Activated CD8-positive, alpha-beta T cell treated with anti-CD3 and anti-CD28 coated beads for 36 hours (primary cell): ENCODE results near the gene GRM8. TPM values are rescaled to one million over a fixed set of nuclear protein-coding genes. Genes with fewer than 3 reads are reported as not detected.

Experiments used
- ATAC-seq: fragments of 200-7000 bp; cut with Tn5 transposase; one replicate; pipeline ENCODE4 v1.10.0; 2021; ENCODE audit warnings: mild to moderate bottlenecking, moderate library complexity
- CTCF ChIA-PET: fragments of 350-600 bp; sonication (Branson Sonifier 250); formaldehyde crosslinking; loops from one replicate; lab custom pipeline; 2021; ENCODE audit warnings: antibody characterized with exemption; lab: Charles Lee
- POLR2A ChIA-PET: fragments of 350-600 bp; sonication (Branson Sonifier 250); formaldehyde crosslinking; loops from one replicate; lab custom pipeline; 2021; ENCODE audit warnings: antibody characterized with exemption; lab: Charles Lee
- DNase-seq: peaks from one replicate; pipeline ENCODE4 v3.0.0-alpha.2; 2020
- H3K27ac Mint-ChIP-seq: one replicate; pipeline ENCODE4 v1.8.0; 2021; ENCODE audit warnings: mild to moderate bottlenecking, mixed read lengths
- H3K27me3 Mint-ChIP-seq: one replicate; pipeline ENCODE4 v1.8.0; 2021; ENCODE audit warnings: mixed read lengths
- H3K36me3 Mint-ChIP-seq: one replicate; pipeline ENCODE4 v1.8.0; 2021; ENCODE audit warnings: low read depth, mixed read lengths
- H3K4me1 Mint-ChIP-seq: one replicate; pipeline ENCODE4 v1.8.0; 2021; ENCODE audit warnings: low read depth, mixed read lengths
- H3K4me3 Mint-ChIP-seq: one replicate; pipeline ENCODE4 v1.8.0; 2021; ENCODE audit warnings: mild to moderate bottlenecking, moderate library complexity, mixed read lengths
- H3K9me3 Mint-ChIP-seq: one replicate; pipeline ENCODE4 v1.8.0; 2021; ENCODE audit warnings: mixed read lengths
- intact Hi-C: fragments of 100-400 bp; cut with micrococcal nuclease; formaldehyde crosslinking; loops from one replicate; pipeline ENCODE4 v1.10.0; 2022
- total RNA-seq, 2 experiments: library from RNA; stranded (reverse); gene quantifications; one replicate each; pipeline ENCODE4 v1.2.3, GENCODE V29; 2021
- TF ChIP-seq, protein P1 (sequence below): fragments of 200-600 bp; IDR thresholded peaks from one replicate; pipeline ENCODE4 v1.8.0; 2022; ENCODE audit warnings: antibody characterized with exemption, mild to moderate bottlenecking

The GRM8 gene
- total RNA-seq, 2 experiments from 2014 or later: not detected

DNA sequence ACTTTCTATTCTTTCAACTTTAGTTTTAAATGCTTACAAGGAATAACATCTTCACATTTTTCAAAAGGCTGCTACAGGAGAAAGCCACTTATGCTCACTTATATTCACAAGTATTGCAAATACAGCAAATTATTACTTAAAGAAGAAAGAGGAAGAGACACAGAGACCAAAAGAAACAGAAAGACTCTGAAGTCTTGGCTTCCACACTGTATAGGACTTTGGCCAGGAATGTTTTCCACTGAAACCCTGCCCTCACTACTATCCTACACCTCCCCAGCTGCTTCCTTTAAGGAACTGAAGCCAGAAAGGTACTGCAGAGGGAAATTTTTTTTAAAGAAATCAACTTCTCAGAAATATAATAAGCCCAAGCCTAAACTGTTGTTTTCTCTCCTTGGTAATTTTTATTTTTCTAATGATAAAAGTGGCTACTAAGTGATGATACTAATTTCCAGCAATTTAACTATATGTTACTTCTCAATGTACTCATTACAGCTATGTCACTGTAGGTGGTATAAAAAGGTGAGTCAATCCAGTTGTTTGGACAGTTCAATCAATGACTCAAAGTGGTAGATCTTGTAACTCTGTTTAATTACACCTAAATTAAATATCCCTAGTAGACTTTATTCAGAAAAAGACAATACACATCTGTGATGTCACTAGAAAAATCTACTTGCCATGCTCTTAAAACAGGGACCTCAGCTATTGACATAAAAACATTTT, 231.6 kb downstream of the GRM8 start:
- no peak for ATAC-seq
- Mint-ChIP-seq H3K4me1 (no peaks in the 10 kb centered on the region), H3K9me3 (no peaks in the 10 kb centered on the region), H3K27ac (no peak overlapping the region), H3K4me3 (no peak overlapping the region), H3K36me3 (no peaks in the 10 kb centered on the region), H3K27me3 (no peaks in the 10 kb centered on the region)
- no peak for DNase-seq
- intact Hi-C loops: no loop called here
- CTCF ChIA-PET: no interaction called here
- TF ChIP-seq, protein P1, sequence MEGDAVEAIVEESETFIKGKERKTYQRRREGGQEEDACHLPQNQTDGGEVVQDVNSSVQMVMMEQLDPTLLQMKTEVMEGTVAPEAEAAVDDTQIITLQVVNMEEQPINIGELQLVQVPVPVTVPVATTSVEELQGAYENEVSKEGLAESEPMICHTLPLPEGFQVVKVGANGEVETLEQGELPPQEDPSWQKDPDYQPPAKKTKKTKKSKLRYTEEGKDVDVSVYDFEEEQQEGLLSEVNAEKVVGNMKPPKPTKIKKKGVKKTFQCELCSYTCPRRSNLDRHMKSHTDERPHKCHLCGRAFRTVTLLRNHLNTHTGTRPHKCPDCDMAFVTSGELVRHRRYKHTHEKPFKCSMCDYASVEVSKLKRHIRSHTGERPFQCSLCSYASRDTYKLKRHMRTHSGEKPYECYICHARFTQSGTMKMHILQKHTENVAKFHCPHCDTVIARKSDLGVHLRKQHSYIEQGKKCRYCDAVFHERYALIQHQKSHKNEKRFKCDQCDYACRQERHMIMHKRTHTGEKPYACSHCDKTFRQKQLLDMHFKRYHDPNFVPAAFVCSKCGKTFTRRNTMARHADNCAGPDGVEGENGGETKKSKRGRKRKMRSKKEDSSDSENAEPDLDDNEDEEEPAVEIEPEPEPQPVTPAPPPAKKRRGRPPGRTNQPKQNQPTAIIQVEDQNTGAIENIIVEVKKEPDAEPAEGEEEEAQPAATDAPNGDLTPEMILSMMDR: no peak
- POLR2A ChIA-PET: no interaction called here

DNA sequence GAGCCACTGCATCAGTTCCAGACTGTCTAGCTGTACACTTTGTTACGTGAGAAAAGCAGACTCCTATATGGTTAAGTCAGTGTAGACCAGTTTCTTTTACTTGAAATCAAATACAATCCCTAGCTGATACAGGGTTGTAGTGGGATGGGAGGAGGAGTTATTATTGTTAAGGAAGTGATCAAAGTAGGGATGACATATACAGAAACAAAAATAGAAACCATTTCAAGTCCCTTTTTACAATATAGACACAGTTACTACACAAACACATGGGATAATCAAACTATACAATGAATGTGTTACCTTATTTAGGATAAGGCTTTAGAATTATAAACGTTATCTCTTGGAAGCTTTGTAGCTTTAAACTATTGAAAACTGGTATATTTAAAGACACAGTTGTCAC, 233.9 kb downstream of the GRM8 start:
- no peak overlapping the region for H3K4me3 Mint-ChIP-seq
- H3K27me3 Mint-ChIP-seq: peaks cover under 1% of the 10 kb centered on the region
- no peaks in the 10 kb centered on the region for H3K36me3 Mint-ChIP-seq
- H3K4me1 Mint-ChIP-seq: no peaks in the 10 kb centered on the region
- no peak for ATAC-seq
- TF ChIP-seq, protein P1: no peak
- H3K27ac Mint-ChIP-seq: no peak overlapping the region
- intact Hi-C loops: no loop called here
- CTCF ChIA-PET: no interaction called here
- no peak for DNase-seq
- H3K9me3 Mint-ChIP-seq: no peaks in the 10 kb centered on the region
- POLR2A ChIA-PET: no interaction called here

DNA sequence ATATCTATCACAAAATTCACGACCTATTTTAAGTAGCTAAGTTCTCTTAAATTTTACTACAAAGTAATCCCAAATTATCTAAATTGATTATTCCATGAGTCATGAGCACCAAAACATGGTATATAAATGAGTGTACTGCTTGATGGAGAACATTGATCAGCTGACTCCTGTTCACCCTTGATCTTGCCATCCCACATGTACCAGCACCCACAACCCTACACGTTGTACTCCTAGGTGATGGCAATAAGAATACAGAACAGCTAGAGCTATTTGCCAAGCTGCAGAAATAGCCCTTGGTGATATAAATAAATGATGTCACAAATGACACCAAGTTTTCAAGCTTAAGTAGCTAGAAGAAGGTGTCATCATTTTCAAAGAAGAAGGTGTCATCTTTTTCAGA, 235.5 kb downstream of the GRM8 start:
- no peaks in the 10 kb centered on the region for H3K4me1 Mint-ChIP-seq
- intact Hi-C loops: no loop called here
- H3K36me3 Mint-ChIP-seq: no peaks in the 10 kb centered on the region
- no peak for ATAC-seq
- ChIA-PET CTCF (no interaction called here), POLR2A (no interaction called here)
- TF ChIP-seq, protein P1: no peak
- no peak for DNase-seq
- no peak overlapping the region for H3K4me3 Mint-ChIP-seq
- H3K27me3 Mint-ChIP-seq: peaks cover 1% of the 10 kb centered on the region
- H3K27ac Mint-ChIP-seq: no peak overlapping the region
- no peaks in the 10 kb centered on the region for H3K9me3 Mint-ChIP-seq

DNA sequence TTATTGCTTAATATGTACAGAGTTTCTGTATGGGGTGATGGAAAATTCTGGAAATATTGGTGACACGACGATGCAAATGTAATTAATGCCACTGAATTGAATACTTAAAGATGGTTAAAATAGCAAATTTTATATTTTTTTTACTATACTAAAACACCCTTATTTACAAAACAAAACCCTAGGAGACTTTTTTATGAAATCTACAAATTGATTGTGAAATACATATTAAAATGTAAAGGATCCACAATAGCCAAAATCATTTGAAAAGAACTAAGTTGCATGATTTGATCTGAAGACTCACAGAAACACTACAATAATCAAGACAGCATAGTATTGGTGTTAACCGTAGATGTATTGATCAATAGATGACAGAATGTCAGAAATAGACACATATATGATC, 252.0 kb downstream of the GRM8 start:
- Mint-ChIP-seq H3K36me3 (no peaks in the 10 kb centered on the region), H3K27me3 (peaks cover 5% of the 10 kb centered on the region), H3K4me3 (no peak overlapping the region), H3K27ac (no peak overlapping the region), H3K9me3 (no peaks in the 10 kb centered on the region), H3K4me1 (no peaks in the 10 kb centered on the region)
- intact Hi-C loops: no loop called here
- DNase-seq (no peak), ATAC-seq (no peak)
- TF ChIP-seq, protein P1: no peak
- CTCF ChIA-PET: no interaction called here
- POLR2A ChIA-PET: no interaction called here

DNA sequence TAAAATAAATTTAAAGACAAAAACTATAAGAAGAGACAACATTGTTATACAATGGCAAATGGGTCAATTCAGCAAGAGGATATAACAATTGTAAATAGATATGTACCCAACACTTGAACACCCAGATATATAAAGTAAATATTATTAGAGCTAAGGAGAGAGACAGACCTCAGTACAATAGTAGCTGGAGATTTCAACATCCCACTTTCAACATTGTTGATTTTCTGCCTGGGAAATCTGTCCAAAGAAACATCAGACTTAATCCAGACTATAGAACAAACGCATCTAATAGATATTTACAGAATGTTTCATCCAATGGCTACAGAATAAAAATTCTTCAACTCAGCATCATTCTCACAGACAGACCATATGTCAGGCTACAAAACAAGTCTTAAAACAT, 256.1 kb downstream of the GRM8 start:
- ChIA-PET CTCF (no interaction called here), POLR2A (no interaction called here)
- H3K27ac Mint-ChIP-seq: no peak overlapping the region
- ATAC-seq (no peak), DNase-seq (no peak)
- no peaks in the 10 kb centered on the region for H3K36me3 Mint-ChIP-seq
- TF ChIP-seq, protein P1: no peak
- intact Hi-C loops: no loop called here
- peaks cover 7% of the 10 kb centered on the region for H3K27me3 Mint-ChIP-seq
- no peaks in the 10 kb centered on the region for H3K9me3 Mint-ChIP-seq
- H3K4me3 Mint-ChIP-seq: no peak overlapping the region
- no peaks in the 10 kb centered on the region for H3K4me1 Mint-ChIP-seq
